Stimulated activated CD4-positive, alpha-beta T cell treated with anti-CD3 and anti-CD28 coated beads, Interleukin-15, amount 100 ng/mL, for 24 hours (primary cell): ENCODE results near the gene AHCYL2.
"Not testable (repeated sequence)": the region's sequence is repeated elsewhere in the genome, so short reads cannot be mapped to it uniquely, and the experiment has no call there.

Source experiments
- DNase-seq: peaks from one replicate; pipeline ENCODE4 v3.0.0-alpha.2; 2020

The AHCYL2 gene

GRCh38 chr7:129387537-129387936 lies 162.7 kb downstream of the AHCYL2 start:
- DNase-seq, result no peak

- DNase-seq, result no peak
These were observed 163.7 kb downstream of the AHCYL2 start for GRCh38 chr7:129388333-129389098.

- no peak for DNase-seq
These were observed 165.0 kb downstream of the AHCYL2 start for GRCh38 chr7:129389829-129390228.

- DNase-seq, result no peak
These were observed 165.5 kb downstream of the AHCYL2 start for GRCh38 chr7:129390314-129390713.

- DNase-seq, result no peak
These were observed 166.8 kb downstream of the AHCYL2 start for GRCh38 chr7:129391546-129392171.

GRCh38 chr7:129393255-129393654 lies 168.4 kb downstream of the AHCYL2 start:
- DNase-seq, result no peak

- no peak for DNase-seq
These were observed 169.3 kb downstream of the AHCYL2 start for GRCh38 chr7:129394101-129394500.

- no peak for DNase-seq
These were observed 170.4 kb downstream of the AHCYL2 start for GRCh38 chr7:129394982-129395914.

- DNase-seq, result no peak
These were observed 176.6 kb downstream of the AHCYL2 start for GRCh38 chr7:129401228-129401966.

GRCh38 chr7:129401967-129402860 lies 177.4 kb downstream of the AHCYL2 start:
- DNase-seq, result peak; percentile 25

GRCh38 chr7:129405527-129405926 lies 180.7 kb downstream of the AHCYL2 start:
- DNase-seq, result no peak

- DNase-seq, result not testable (repeated sequence)
These were observed 185.4 kb downstream of the AHCYL2 start for GRCh38 chr7:129410238-129410637.

GRCh38 chr7:129412501-129412900 lies 187.7 kb downstream of the AHCYL2 start:
- no peak for DNase-seq

- DNase-seq, result no peak
These were observed 192.2 kb downstream of the AHCYL2 start for GRCh38 chr7:129417073-129417472.

- DNase-seq, result no peak
These were observed 197.0 kb downstream of the AHCYL2 start for GRCh38 chr7:129421717-129422250.

- DNase-seq, result no peak
These were observed 197.9 kb downstream of the AHCYL2 start for GRCh38 chr7:129422727-129423126.

GRCh38 chr7:129423700-129424410 lies 199.0 kb downstream of the AHCYL2 start:
- DNase-seq, result no peak

GRCh38 chr7:129426482-129426881 lies 201.7 kb downstream of the AHCYL2 start:
- no peak for DNase-seq

- DNase-seq, result no peak
These were observed 202.8 kb downstream of the AHCYL2 start for GRCh38 chr7:129427526-129428045.

GRCh38 chr7:129431911-129432643 lies 207.2 kb downstream of the AHCYL2 start:
- DNase-seq, result no peak
